Transverse colon (tissue), 3 donors: ENCODE results near the gene DSN1.

ENCODE experiments used
- CTCF ChIP-seq, 5 experiments: fragments of 200-600 bp in 3 of 5; fragments of 450-650 bp in 2 of 5; sonication (generic) in 3 of 5; IDR thresholded peaks; 1 replicate in 2 of 5; 2 replicates in 3 of 5; pipeline ENCODE4 v1.5.1; 2016 to 2017; ENCODE audit warnings: antibody characterized with exemption in 5 of 5, inconsistent platforms in 3 of 5, mild to moderate bottlenecking in 2 of 5, moderate library complexity in 1 of 5
- POLR2A ChIP-seq: fragments of 450-650 bp; IDR thresholded peaks from one replicate; pipeline ENCODE4 v1.6.1; 2016; ENCODE audit warnings: antibody characterized with exemption, mild to moderate bottlenecking, moderate library complexity

GRCh38 chr20:36795691-36796090 is 22.1 kb upstream of the DSN1 start:
- TF ChIP-seq CTCF (IDR thresholded peaks at IDR 0.05) (no peak), POLR2A (no peak)
